Measurements from ENCODE around the gene UBE2R2.
A peak's percentile ranks its signal among the peaks of the same experiment; 100 is the strongest.

UBE2R2 gene

DNA sequence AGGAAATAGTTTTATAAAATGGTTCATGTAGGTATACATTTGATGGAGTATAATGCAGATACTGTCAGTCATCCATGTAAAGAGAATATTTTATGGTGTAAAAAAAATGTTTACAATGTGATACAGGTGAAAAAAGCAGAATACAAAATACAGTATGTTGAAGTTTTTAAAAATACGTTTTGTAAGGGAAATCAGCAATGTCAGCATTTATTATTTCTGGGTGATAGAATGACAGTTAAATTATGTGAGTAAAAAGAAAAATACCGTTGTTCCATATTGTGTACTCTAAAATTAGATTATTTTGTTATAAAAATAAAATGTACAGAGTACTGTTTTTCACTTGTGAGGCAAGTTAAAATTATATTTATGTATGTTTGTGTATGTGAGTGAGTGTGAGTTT is 69.0 kb downstream of the UBE2R2 start:
- DNase-seq = no peak

DNA sequence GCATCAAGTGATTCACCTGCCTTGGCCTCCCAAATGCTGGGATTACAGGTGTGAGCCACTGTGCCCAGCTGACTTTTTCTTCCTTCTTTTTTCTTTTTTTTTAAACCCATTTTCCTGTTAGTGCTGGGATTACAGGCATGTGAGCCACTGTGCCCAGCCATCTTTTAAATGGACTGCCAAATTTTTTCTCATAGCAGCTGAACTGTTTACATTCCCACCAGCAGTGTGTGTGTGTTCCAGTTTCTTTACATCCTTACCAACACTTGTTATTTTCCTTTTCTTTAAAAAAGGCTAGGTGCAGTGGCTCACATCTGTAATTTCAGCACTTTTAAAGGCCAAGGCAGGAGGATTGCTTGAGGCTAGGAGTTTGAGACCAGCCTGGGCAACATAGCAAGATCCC is 76.9 kb downstream of the UBE2R2 start:
- no peak for DNase-seq

DNA sequence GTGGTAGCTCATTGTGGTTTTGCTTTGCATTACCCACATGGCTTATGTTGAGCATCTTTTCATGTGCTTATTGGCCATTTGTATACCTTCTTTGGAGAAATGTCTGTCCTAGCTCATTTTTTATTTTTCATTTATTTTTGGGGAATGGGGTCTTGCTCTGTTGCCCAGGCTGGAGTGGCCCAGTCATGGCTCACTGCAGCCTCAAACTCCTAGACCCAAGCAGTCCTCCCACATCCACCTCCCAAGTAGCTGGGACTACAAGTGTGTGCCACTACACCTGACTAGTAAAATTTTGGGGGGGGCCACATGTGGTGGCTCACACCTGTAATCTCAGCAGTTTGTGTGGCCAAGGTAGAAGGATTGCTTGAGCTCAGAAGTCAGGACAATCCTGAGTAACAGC is 77.4 kb downstream of the UBE2R2 start:
- no peak for DNase-seq

DNA sequence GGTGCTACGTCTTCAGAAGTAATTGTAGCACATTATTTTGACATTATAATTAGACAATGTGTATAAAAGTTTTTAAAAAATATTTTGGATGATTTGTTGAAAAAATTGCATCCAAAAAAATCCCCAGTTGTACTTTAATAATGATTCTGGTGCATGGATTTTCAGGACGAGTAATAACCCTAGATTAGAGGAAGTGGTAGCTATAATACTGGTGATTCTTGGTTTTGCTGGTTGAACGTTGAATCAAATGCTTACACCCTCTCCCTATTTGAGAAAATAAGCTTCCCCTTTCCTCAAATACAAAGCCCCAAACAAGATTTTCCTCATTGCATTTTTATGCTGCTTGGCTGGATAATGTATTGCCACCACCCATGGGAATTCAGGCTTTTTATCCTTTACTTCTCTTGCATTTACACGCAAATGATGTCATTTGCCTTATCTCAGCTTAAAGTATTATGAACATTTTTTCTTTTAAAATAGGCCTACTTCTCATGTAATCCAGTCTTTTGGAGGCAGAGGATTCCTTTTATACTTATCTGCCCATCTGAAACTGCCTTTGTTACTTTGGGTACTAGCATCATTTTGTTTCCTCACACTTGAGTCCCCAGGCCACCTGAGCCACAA is 86.3 kb downstream of the UBE2R2 start:
- no peak for DNase-seq

DNA sequence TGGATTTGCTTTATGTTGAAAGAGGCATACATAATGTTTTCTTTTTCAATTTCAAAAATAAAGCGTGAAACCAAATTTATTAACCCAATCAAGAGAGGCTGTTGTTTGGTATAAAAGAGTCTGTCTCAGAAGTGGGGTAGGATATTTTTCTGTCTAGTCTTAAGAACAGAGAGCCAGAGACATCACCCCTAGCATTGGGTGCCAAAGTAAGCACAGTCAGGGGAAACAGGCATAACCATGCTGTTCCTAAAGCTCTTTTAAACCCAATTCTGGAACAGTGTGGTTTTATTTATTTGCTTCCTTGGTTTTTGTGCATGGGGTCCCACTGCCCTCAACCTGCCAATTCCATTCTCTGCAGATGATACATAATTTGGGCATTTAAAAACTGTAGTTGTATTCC is 88.2 kb downstream of the UBE2R2 start:
- no peak for DNase-seq

DNA sequence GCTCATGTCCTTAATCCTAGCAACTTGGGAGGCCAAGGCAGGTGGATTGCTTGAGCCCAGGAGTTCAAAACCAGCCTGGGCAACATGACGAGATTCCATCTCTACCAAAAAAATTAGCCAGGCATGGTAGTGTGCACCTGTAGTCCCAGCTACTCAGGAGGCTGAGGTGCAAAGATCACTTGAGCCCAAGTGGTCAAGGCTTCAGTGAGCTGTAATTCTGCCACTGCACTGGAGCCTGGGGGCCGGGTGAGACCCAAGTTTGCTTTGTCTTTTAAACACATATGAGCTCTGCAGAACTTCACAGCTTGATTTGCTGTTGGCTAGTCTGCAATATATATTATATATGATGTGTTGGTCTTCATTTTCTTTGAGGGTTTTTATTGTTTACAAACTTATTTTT is 89.8 kb downstream of the UBE2R2 start:
- DNase-seq = no peak

DNA sequence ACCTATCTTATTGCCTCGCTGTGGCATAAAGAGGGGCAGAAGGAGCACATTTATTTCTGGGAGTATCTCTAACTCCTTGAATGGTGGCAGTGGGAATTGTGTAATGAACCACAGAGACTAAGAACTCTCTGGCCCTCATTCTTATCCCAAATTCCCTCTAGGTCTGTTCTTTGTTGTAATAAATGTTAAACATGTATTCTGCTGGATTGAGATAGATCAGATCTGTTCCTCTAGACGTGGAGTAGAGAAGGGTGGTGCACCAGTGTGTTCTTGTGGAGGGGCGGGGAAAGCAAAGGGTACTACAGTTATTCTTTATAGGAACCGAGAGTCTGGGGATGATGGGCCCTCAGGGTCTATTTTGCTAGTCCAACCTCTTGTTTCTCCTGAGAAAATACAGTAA is 90.4 kb downstream of the UBE2R2 start:
- no peak for DNase-seq

DNA sequence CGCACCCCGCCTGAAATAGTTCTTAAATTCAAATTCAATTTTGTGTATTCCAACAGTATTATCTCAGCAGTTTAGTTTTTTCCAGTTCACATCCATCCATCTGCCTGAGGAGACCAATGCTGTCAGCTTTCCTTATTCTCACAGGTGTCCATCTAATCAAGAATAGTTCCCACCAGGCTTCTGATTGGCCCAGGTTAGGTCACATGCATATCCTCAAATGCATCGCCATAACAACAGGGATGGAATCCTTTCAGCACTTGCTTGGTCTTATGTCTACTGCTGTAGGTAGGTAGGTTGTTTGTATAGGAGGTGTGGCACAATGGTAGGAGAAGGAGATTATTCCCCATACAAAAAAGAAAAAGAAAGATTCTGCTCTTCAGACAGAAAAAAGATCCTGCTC is 91.2 kb downstream of the UBE2R2 start:
- no peak for DNase-seq

DNA sequence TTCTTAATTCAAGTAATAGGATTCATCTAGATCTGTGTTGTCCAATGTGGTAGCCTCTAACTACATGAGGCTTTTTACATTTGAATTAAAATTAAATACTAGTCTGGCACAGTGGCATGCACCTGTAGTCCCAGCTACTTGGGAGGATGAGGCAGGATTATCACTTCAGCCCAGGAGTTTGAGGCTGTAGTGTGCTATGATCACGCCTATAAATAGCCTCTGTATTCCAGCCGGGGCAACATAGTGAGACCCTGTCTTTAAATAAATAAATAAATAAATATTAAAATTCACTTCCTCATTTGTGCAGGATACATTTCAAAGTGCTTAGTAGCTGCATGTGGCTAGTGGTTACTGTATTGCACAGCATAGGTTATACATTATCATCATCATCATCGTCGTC is 91.8 kb downstream of the UBE2R2 start:
- DNase-seq = no peak

DNA sequence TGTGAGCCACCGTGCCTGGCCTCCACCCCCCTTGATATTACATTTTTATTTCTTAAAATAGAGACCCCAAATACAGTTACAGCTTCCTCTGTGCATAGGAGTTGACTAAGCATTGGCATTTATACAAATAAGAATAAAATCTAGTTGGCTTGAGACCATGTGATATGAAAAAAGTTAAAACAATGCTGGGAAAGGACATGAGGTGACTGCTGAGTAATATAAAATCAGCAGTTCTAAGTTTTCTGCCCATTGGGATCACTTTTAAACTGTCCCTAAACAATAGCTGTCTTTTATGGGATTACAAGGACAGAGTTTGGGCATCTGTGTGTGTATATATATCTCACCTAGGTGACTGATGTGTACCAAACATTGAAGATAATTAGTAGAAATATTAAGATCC is 96.6 kb downstream of the UBE2R2 start:
- no peak for DNase-seq

DNA sequence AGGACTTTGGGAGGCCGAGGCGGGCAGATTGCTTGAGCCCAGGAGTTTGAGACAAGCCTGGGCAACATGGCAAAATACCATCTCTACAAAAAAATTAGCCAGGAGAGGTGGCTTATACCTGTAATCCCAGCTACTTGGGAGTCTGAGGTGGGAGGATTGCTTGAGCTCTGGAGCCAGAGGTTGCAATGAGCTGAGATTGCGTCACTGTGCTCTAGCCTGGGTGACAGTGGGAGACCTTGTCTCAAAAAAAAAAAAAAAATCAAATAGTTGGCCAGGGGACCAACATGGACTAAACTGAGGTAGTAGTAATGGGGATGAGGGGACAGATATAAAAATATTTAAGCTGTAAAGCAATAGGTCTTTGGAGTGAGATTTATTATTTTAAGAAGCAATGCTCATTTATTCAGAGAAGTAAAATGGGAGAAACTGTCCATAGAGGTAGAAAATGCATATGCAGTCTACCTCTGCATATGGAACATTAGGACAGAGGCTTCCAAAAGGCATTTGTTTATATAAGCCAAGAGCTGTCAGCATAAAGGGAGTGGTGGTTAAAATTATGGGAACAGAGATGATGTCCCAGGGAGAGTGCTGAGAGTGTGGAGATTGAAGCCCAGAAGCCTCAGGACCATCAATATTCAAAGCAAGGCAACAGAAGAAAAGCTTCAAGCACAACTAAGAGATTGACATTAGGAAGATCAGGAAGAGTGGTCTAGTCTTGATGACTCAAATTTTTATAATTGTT is 98.1 kb downstream of the UBE2R2 start:
- DNase-seq = no peak

DNA sequence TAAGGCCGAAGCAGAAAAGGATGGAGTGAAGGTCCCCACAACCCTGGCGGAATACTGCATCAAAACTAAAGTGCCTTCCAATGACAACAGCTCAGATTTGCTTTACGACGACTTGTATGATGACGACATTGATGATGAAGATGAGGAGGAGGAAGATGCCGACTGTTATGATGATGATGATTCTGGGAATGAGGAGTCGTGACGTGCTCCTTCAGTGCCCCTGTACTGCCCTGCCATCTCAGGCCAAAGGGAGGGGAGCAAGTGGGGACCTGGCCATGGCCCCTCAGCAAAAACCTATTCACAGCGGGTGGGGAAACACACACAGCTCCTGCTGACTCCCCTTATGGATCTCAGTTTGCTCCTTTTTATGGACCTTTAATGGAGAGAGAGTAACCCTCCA is 100.1 kb downstream of the UBE2R2 start:
- no peak for DNase-seq

DNA sequence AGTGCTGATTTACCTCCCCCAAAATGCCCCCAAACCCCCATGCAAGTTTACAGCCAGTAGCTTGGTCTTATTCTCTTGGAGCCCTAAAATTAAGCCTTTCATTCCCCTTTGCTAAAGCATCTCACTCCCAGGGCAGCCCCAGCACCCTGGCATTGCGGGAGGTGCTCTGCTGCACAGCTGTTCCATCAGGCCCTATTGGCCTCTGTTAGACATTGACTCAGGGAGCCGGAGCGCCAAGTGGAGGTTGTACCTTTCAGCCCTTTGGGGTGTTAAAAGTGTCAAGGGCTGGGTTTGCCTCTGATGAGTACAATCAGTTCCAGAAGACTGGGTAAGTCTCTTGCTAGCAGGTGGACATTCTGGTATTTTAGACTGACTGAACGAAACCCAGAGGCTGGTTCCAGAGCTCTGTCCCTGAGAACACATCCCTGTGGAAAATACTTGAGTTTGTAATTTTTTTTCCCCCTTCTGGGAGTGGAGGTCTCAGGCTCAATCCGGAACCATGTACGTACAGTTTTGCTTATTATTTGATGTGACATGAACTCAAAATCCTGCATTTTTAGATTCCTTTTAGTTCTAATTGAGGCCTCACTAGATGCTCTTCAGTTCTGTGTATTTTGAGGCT is 102.4 kb downstream of the UBE2R2 start:
- DNase-seq = no peak

DNA sequence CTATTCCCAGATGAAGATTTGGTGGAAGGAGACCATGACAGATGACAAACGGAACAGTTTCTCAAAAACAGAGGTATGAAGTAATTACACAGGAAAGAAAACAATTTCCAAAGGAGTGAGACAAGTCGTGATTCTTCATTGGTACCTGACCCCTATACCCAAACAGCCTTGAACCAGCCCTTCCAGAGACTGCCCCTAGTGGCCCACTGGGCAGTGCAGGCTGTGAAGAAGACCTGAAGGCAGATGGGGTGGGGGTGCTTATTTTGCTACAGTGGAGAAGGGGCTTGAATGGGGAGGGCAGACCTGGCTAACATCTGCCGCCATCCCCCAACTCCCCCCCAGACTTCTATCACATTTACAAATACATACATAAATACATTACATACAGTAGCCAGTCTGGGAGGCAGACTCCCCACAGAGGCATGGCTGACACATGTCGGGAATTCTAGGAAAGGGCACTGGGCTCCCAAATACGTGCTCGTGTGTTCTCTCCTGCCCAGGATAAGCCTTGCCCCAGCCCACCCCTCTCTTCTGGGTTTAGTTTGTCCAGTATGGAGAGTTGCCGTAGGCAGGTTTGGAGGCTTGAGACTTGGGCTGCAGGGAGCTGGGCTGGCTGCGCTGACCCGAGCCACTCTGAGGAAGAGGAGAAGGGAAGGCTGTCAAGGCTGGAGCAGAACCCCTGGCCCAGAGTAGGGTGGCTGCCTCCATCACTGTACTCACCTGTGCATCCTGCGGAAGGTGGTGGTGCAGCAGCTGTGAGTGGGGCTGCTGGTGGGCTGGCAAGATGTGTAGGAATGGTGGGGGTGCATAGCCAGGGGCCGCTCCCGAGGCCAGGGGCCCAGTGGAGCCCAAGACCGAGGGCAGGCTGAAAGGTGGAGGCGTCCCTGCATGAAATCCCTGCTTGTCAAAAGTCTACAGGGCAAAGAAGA is 105.3 kb downstream of the UBE2R2 start:
- peak in 1 of 5 experiments; percentile 35 for DNase-seq

DNA sequence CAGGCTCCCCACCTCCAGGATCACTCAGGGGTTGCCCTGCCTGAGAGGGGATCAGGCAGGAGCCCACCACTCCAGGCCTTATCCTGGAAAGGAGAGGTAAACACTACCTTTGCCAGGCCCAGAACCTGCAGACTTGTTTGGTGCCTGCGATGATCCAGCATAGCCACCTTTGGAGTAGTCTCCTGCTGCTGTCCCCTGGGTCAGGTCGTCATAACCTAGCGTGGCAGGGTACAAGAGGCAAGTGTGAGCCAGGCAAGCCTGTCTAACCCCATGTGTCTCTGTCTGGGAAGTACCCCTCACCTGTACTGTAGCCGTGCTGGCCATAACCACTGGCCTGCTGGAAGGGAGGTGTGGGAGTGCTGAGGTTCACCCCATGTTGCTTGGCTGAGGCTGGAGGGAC is 106.1 kb downstream of the UBE2R2 start:
- DNase-seq = no peak

DNA sequence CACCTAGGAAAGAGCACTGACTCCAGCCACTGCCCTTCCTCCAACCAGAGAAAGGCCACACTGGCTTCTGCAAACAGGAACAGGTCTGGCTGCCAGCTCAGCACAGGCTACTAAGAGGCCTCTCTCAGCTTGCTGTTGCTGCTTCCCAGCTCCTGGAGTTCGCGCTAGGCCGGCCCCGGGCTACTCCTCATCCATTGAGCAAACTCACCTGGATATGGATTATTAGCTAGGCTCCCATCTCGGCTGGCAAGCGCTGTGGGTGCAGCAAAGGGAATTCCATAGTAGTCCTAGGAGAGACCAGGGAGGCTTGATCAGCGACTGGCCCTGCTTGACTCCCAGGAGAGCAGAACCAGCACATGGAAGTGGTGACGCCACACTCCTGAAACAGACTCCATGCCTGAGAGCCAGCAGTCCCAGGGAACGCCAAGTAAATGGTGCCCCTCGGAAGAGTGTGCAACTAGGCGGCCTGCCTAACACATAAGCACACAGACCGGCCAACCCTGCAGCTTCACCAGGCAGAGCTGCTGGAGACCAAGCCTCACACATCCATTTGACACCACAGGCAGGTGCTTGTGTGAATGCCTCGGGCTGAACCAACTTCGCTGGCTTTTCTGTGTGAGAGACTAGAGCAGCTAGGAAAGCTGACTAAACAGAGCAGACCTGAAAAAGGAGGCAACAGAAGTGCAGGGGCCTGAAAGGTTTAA is 107.2 kb downstream of the UBE2R2 start:
- no peak for DNase-seq

DNA sequence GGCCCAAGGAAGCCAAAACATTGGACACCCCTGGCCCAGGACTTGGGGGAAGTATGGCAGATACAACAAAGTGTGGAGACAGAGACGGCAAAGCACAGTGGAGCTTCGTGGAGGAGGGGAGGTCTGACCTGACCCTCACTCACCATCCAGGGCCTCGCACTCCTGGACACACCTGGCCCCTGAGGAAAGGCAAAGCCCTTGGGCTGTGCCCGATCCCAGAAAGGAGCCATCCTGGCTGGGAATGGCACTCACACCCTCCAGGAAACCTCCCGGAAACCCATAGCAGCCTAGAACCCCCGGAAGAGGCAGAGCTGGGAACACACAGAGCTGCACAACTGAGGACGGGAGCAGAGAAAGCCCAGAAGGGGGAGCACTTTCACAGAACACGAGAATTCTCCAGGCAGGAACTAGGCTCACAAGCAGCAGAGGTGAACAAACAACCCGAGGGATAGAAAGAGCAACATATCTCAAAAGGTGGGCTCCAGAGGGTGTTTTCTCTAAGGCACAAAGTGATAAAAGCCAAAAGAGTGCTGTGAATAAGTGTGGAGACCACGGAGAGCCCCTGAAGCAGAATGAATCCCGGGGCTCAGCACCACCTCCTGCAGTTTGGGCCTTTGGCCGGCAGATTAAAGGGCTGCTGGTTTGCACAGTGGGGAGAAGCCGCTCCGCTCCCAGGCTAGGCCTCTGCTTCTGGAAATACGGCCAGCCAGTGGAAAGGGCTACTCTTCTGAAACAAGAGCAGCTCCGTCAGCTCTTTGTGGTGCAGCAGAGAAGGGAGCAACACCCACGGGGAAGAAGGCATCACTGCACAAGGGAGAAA is 108.2 kb downstream of the UBE2R2 start:
- peak in 1 of 5 experiments; percentile 47 for DNase-seq

DNA sequence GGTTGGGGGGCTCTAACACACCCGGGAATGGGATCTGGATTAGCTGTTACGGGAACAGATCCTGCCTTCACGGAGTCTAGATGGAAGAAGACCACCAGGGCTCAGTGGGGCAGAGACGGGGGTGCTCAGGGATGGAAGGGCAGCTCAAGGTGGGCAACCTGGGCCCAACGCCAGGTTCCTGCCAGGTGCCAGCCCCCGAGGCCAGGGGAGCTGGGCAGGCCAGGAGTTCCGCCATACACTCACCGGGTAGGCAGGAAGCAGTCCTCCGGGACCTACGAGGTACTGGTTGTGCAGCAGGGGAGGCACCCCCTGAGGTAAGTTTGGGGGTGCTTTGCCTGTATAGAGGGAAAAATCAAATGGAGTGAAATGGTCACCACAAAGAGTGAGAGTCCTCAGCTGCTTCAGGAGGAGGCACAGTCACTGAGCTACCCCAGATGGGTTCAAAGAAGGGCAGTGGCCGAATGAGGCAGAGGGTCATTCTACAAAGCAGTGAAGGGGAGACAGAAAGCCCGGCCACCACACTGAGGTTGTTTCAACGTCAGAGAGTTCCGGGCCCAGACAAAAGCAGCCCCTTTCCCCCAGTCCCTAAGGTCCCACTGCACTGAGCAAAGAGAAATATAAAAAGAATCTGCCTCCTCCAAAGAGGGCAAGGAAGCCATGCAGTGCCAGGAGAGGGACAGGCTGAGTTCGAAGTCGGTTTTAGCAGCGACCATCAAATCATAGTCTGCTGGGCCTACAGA is 110.0 kb downstream of the UBE2R2 start:
- no peak for DNase-seq

DNA sequence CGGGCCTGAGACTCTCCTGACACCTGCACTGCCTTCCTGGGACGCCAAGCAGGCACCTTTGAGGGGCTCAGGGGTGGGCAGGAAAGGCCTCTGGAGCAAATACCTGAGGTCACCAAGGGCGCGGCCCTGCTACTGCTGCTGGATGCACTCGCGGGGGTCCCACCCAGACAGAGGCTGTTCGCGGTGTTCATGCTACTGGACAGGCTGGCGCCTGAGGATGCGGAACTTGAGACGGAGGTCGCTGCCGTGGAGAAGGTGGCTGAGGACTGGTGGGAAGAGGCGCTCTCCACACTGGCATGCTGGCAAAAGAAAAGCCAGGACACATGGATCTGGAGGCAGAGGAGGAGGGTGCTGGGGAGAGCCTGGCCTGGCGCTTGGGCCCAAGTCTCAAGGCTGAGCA is 110.7 kb downstream of the UBE2R2 start:
- no peak for DNase-seq

DNA sequence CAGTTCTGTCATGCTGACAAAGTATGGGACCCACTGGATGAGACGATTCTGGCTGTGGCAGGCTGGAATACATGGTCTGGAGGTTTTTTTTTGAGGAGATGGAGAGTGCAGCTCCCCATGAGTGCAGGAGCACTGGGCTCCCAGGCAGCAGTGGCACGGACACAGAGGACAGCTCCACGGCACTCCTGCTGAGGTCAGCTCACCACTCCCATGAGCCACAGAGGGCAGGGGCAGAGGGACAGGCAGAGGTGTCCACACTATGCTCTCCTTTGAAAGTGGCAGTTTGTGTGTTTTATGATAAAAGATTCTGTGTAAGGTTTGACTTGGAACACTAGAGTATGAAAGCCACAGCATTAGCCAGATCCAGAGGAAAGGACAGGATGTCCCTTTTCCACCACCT is 114.4 kb downstream of the UBE2R2 start:
- DNase-seq = no peak

Measured in T-helper 2 cell (primary cell).